DND-41 (cell line): ENCODE measurements around the gene GTF2F1.
"Not testable (repeated sequence)": the region's sequence is repeated elsewhere in the genome, so short reads cannot be mapped to it uniquely, and the experiment has no call there.

Experiments
- EZH2 ChIP-seq: IDR thresholded peaks from 3 replicates; pipeline ENCODE4 v1.6.1; 2012; ENCODE audit warnings: borderline replicate concordance, low read depth, mild to moderate bottlenecking, moderate library complexity, low read length, inconsistent platforms; ENCODE audit not compliant: severe bottlenecking
- TF ChIP-seq, protein P1 (sequence below): IDR thresholded peaks from 2 replicates; pipeline ENCODE4 v1.5.1; 2012; ENCODE audit warnings: borderline replicate concordance, low read length, moderate library complexity, mild to moderate bottlenecking; ENCODE audit not compliant: poor library complexity, severe bottlenecking; ENCODE audit errors: extremely low read depth

DNA sequence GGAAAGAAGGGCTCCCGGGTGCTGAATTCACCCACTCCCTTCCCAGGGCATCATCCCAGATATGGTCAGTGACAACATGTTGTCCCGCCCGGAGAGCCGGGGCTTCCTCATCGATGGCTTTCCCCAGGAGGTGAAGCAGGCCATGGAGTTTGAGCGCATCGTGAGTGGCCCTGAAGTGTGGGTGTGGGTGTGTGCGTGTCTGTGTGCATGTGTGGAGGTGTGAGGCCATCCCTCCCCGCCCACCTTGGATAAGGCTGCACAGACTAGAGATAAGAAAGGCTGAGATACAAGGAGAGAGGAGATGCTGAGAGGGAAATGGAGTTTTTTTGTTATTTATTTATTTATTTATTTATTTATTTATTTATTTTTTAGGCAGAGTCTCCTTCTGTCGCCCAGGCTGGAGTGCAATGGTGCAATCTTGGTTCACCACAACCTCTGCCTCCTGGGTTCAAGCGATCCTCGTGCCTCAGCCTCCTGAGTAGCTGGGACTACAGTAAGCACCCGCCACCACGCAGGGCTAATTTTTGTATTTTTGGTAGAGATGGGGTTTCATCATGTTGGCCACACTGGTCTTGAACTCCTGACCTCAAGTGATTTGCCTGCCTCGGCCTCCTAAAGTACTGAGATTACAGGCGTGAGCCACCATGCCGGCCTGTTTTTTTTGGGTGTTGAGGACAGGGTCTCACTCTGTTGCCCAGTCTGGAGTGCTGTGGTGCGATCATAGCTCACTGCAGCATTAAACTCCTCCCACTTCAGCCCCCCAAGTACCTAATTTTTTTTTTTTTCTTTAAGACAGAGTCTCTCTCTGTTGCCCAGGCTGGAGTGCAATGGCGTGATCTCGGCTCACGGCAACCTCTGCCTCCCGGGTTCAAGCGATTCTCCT is 7.3 kb upstream of the GTF2F1 start:
- TF ChIP-seq, protein P1, sequence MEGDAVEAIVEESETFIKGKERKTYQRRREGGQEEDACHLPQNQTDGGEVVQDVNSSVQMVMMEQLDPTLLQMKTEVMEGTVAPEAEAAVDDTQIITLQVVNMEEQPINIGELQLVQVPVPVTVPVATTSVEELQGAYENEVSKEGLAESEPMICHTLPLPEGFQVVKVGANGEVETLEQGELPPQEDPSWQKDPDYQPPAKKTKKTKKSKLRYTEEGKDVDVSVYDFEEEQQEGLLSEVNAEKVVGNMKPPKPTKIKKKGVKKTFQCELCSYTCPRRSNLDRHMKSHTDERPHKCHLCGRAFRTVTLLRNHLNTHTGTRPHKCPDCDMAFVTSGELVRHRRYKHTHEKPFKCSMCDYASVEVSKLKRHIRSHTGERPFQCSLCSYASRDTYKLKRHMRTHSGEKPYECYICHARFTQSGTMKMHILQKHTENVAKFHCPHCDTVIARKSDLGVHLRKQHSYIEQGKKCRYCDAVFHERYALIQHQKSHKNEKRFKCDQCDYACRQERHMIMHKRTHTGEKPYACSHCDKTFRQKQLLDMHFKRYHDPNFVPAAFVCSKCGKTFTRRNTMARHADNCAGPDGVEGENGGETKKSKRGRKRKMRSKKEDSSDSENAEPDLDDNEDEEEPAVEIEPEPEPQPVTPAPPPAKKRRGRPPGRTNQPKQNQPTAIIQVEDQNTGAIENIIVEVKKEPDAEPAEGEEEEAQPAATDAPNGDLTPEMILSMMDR: not testable (repeated sequence)
- not testable (repeated sequence) for TF ChIP-seq EZH2
